ENCODE results near the gene TGFBR3L. TPM values are rescaled to one million over a fixed set of nuclear protein-coding genes. Genes with fewer than 3 reads are reported as not detected.

The TGFBR3L gene
- total RNA-seq, 3 donors from 2014 or later: 2.3 TPM; not detected in 2

- intact Hi-C loops (cut with DNase I; ENCODE audit: low total_unique reads): no loop called here
Observed at GRCh38 chr19:7911508-7912143, 3.0 kb upstream of the TGFBR3L start.

GRCh38 chr19:7912144-7912696, 2.4 kb upstream of the TGFBR3L start:
- H3K27ac ChIP-seq: no peak overlapping the region
- TF ChIP-seq CTCF (IDR thresholded peaks at IDR 0.05) (no peak), POLR2AphosphoS5 (IDR thresholded peaks at IDR 0.05) (no peak), POLR2A (IDR thresholded peaks at IDR 0.05) (no peak)
- no peak for DNase-seq (ENCODE audit: low spot score in 2 of 2)
- no peak overlapping the region for H3K4me3 ChIP-seq
- peaks cover 7 to 21% of the 10 kb centered on the region in 2 donors for H3K27me3 ChIP-seq
- H3K9me3 ChIP-seq: no peaks in the 10 kb centered on the region
- H3K36me3 ChIP-seq: peaks cover 27% of the 10 kb centered on the region
- intact Hi-C loops (cut with DNase I; ENCODE audit: low total_unique reads): no loop called here
- peaks cover 5 to 15% of the 10 kb centered on the region in 2 donors for H3K4me1 ChIP-seq

More at GRCh38 chr19:7911508-7912143, 3.0 kb upstream of the TGFBR3L start:
- no peak for DNase-seq (ENCODE audit: low spot score in 2 of 2)
- Histone ChIP-seq H3K4me3 (no peak overlapping the region), H3K27me3 (peaks cover 7 to 16% of the 10 kb centered on the region in 2 donors), H3K4me1 (peaks cover 3 to 9% of the 10 kb centered on the region in 2 donors), H3K36me3 (peaks cover 27% of the 10 kb centered on the region), H3K9me3 (no peaks in the 10 kb centered on the region), H3K27ac (no peak overlapping the region)
- TF ChIP-seq POLR2A (IDR thresholded peaks at IDR 0.05): no peak
- TF ChIP-seq POLR2AphosphoS5 (IDR thresholded peaks at IDR 0.05): no peak
- no peak for TF ChIP-seq CTCF (IDR thresholded peaks at IDR 0.05)

- peaks cover 9 to 20% of the 10 kb centered on the region in 2 donors for H3K4me1 ChIP-seq
- H3K36me3 ChIP-seq: peaks cover 27% of the 10 kb centered on the region
- TF ChIP-seq POLR2AphosphoS5 (IDR thresholded peaks at IDR 0.05) (no peak), POLR2A (IDR thresholded peaks at IDR 0.05) (no peak), CTCF (IDR thresholded peaks at IDR 0.05) (no peak)
- H3K4me3 ChIP-seq: no peak overlapping the region
- DNase-seq (ENCODE audit: low spot score in 2 of 2): no peak
- no peak overlapping the region for H3K27ac ChIP-seq
- H3K27me3 ChIP-seq: peaks cover 7 to 29% of the 10 kb centered on the region in 2 donors
- H3K9me3 ChIP-seq: no peaks in the 10 kb centered on the region
- intact Hi-C loops (cut with DNase I; ENCODE audit: low total_unique reads): no loop called here
Observed at GRCh38 chr19:7912697-7913564, 1.7 kb upstream of the TGFBR3L start.

GRCh38 chr19:7913652-7914051, 978 bp upstream of the TGFBR3L start:
- no peak for DNase-seq (ENCODE audit: low spot score in 2 of 2)
- H3K36me3 ChIP-seq: peaks cover 27% of the 10 kb centered on the region
- peaks cover 8 to 36% of the 10 kb centered on the region in 2 donors for H3K27me3 ChIP-seq
- no peak overlapping the region for H3K4me3 ChIP-seq
- H3K27ac ChIP-seq: no peak overlapping the region
- TF ChIP-seq CTCF (IDR thresholded peaks at IDR 0.05) (no peak), POLR2A (IDR thresholded peaks at IDR 0.05) (no peak), POLR2AphosphoS5 (IDR thresholded peaks at IDR 0.05) (no peak)
- peaks cover 9 to 21% of the 10 kb centered on the region in 2 donors for H3K4me1 ChIP-seq
- H3K9me3 ChIP-seq: no peaks in the 10 kb centered on the region
- intact Hi-C loops (cut with DNase I; ENCODE audit: low total_unique reads): no loop called here
